ENCODE measurements around the gene ORC5.

GRCh38 chr7:104093127-104093526 lies 114.7 kb downstream of the ORC5 start:
- no peak for TF ChIP-seq ZNF317 (CRISPR knock-in tag; IDR thresholded peaks at IDR 0.05; ENCODE audit: borderline replicate concordance, low read depth)
- no peak for TF ChIP-seq CTCF (IDR thresholded peaks at IDR 0.05)
- no peak for TF ChIP-seq NFE2L1 (CRISPR knock-in tag; IDR thresholded peaks at IDR 0.05)
- TF ChIP-seq TEAD4 (CRISPR knock-in tag; IDR thresholded peaks at IDR 0.05), result no peak
- TF ChIP-seq SMAD4 (CRISPR knock-in tag; IDR thresholded peaks at IDR 0.05), result no peak
- TF ChIP-seq, protein P1, sequence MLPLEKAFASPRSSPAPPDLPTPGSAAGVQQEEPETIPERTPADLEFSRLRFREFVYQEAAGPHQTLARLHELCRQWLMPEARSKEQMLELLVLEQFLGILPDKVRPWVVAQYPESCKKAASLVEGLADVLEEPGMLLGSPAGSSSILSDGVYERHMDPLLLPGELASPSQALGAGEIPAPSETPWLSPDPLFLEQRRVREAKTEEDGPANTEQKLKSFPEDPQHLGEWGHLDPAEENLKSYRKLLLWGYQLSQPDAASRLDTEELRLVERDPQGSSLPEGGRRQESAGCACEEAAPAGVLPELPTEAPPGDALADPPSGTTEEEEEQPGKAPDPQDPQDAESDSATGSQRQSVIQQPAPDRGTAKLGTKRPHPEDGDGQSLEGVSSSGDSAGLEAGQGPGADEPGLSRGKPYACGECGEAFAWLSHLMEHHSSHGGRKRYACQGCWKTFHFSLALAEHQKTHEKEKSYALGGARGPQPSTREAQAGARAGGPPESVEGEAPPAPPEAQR (CRISPR knock-in tag; IDR thresholded peaks at IDR 0.05), result no peak
- TF ChIP-seq, protein P2, sequence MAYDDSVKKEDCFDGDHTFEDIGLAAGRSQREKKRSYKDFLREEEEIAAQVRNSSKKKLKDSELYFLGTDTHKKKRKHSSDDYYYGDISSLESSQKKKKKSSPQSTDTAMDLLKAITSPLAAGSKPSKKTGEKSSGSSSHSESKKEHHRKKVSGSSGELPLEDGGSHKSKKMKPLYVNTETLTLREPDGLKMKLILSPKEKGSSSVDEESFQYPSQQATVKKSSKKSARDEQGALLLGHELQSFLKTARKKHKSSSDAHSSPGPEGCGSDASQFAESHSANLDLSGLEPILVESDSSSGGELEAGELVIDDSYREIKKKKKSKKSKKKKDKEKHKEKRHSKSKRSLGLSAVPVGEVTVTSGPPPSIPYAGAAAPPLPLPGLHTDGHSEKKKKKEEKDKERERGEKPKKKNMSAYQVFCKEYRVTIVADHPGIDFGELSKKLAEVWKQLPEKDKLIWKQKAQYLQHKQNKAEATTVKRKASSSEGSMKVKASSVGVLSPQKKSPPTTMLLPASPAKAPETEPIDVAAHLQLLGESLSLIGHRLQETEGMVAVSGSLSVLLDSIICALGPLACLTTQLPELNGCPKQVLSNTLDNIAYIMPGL (CRISPR knock-in tag; IDR thresholded peaks at IDR 0.05), result no peak
- no peak for TF ChIP-seq MYBL2 (CRISPR knock-in tag; IDR thresholded peaks at IDR 0.05)
- TF ChIP-seq FOXP4 (CRISPR knock-in tag; IDR thresholded peaks at IDR 0.05), result no peak
- no peak for TF ChIP-seq JUN (CRISPR knock-in tag; IDR thresholded peaks at IDR 0.05)
- no peak for TF ChIP-seq TEAD1 (CRISPR knock-in tag; IDR thresholded peaks at IDR 0.05)
- TF ChIP-seq, protein P3, sequence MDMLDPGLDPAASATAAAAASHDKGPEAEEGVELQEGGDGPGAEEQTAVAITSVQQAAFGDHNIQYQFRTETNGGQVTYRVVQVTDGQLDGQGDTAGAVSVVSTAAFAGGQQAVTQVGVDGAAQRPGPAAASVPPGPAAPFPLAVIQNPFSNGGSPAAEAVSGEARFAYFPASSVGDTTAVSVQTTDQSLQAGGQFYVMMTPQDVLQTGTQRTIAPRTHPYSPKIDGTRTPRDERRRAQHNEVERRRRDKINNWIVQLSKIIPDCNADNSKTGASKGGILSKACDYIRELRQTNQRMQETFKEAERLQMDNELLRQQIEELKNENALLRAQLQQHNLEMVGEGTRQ (CRISPR knock-in tag; IDR thresholded peaks at IDR 0.05), result no peak

All from WTC11 (cell line).